Subcutaneous abdominal adipose tissue (tissue), 5 donors: ENCODE data around the gene HEG1.

Source experiments
- H3K27ac ChIP-seq: one replicate; pipeline ENCODE4 v1.7.0; 2013; ENCODE audit warnings: low read depth, mild to moderate bottlenecking, inconsistent platforms, low read length, moderate library complexity
- H3K27me3 ChIP-seq, 5 donors: one replicate each; pipeline ENCODE4 v1.7.0; 2013; ENCODE audit warnings: low read length in 5 of 5, inconsistent platforms in 1 of 5; ENCODE audit not compliant: control insufficient read depth in 5 of 5, insufficient read depth in 4 of 5
- H3K36me3 ChIP-seq, 5 donors: one replicate each; pipeline ENCODE4 v1.7.0; 2013; ENCODE audit warnings: low read length in 5 of 5; ENCODE audit not compliant: control insufficient read depth in 5 of 5, insufficient read depth in 5 of 5
- H3K4me1 ChIP-seq, 5 donors: one replicate each; pipeline ENCODE4 v1.7.0; 2013; ENCODE audit warnings: low read length in 5 of 5, mild to moderate bottlenecking in 3 of 5, moderate library complexity in 1 of 5; ENCODE audit not compliant: control insufficient read depth in 5 of 5, insufficient read depth in 5 of 5
- H3K4me3 ChIP-seq, 5 donors: one replicate each; pipeline ENCODE4 v1.7.0; 2013; ENCODE audit warnings: low read length in 5 of 5, low read depth in 1 of 5
- H3K9ac ChIP-seq, 5 donors: one replicate each; pipeline ENCODE4 v1.7.0; 2013; ENCODE audit warnings: low read length in 5 of 5, mild to moderate bottlenecking in 4 of 5, moderate library complexity in 3 of 5
- H3K9me3 ChIP-seq, 5 donors: one replicate each; pipeline ENCODE4 v1.7.0; 2013; ENCODE audit warnings: low read length in 5 of 5; ENCODE audit not compliant: control insufficient read depth in 5 of 5
- donor health status: healthy.
- donor health status: healthy.
- donor health status: healthy.
- donor health status: healthy.
- donor health status: healthy.

The HEG1 gene

DNA sequence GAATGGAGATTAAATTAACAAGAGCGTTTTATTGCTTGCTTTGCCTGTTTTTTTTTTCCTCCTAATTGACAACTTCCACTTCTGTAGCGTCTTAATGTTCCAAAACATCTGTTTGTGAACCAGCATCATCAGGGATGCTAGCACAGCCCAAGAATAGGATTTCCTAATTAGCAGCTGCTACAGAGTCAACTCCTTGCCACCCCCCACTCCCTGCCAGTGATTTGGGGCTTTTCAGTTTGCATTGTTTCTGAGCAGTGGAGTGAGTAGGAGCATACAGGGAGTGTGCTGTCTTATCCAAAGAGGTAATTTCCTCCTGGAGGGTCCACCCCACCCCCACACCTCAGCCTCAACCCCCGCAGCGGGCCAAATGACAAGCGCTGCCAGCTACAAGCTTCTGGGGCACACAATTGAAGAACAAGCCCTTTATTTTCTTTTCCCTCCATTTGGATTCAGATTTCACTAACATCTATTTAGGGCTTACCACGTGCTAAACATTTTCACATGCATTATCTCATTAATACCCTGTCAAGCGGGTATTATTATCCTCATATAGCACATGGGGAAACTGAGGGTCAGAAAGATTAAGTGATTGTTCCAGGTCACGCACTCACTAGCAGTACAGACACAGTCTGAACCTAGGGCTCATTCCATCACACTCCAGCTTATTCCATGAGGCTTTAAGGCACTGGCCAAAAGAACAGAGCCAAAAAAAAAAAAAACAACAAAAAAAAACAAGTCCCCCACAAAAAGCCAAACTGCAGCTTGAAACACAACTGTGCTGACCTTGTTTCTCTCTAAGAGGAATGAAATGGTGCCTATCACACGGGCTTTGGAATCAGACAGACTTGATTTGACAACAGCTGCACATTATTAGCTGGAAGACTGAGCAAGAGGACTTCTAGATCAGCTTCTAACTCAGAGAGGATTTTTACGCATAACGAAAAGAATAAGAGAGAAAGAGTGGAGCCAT is 16.4 kb downstream of the HEG1 start:
- Histone ChIP-seq H3K36me3 (no peaks in the 10 kb centered on the region), H3K9ac (peak overlapping the region in 1 of 5 donors; percentile 16), H3K9me3 (peaks cover 0 to 6% (median 3%) of the 10 kb centered on the region in 5 donors), H3K27ac (no peak overlapping the region), H3K4me3 (no peak overlapping the region), H3K4me1 (peaks cover 10 to 64% (median 47%) of the 10 kb centered on the region in 5 donors), H3K27me3 (no peaks in the 10 kb centered on the region)

DNA sequence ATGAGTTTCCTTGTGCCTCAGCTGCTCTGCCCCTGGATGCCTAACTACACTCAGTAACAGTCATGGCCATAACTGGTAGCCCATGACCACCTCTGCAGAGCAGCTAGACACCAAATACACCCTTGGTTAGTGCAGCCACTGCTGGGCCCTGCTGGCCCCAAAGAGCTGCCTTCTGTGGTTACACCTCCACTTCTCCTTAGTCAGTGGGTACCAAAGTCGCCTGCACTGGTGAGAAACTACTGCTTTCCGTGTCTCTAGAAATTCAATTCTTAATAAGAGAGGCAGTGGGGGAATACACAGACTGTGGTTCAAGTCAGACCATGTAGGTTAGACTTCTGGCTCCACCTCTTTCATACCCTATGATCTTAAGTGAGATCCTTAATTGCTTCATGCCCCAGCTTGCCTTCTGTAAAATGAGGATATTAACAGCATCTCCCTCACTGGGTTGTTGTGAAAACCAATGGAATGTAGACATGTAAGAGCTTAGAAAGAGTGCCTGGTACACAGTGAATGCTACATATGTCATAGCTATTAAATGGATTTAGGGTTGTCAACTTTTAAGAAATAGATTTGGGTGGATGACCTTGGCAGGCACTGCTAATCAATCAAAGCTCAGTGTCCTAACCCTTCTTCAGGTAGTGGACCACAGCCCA is 18.2 kb downstream of the HEG1 start:
- H3K27ac ChIP-seq: no peak overlapping the region
- peaks cover 2 to 56% (median 30%) of the 10 kb centered on the region in 5 donors for H3K4me1 ChIP-seq
- no peaks in the 10 kb centered on the region for H3K27me3 ChIP-seq
- peaks cover 0 to 6% (median 3%) of the 10 kb centered on the region in 5 donors for H3K9me3 ChIP-seq
- no peak overlapping the region for H3K9ac ChIP-seq
- H3K4me3 ChIP-seq: no peak overlapping the region
- no peaks in the 10 kb centered on the region for H3K36me3 ChIP-seq

DNA sequence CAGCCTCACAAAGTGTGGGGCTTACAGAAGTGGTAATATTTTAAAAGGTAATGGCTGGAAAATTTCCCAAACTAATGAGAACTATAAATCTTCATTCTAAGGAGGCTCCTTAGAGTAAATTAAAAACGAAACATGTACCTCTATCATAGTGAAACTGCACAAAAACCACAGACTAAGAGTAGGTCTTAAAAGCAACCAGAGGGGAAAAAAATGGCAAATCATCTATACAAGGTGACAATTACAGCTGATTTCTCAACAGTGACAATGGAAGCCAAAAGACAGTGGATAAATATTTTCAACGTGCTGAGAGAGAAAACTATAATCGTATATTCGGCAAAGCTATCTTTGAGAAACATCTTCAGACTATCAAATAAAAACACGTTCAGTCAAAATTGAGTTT is 20.6 kb downstream of the HEG1 start:
- H3K9me3 ChIP-seq: peaks cover 0 to 6% (median 3%) of the 10 kb centered on the region in 5 donors
- H3K4me1 ChIP-seq: peaks cover 2 to 48% (median 26%) of the 10 kb centered on the region in 5 donors
- H3K9ac ChIP-seq: no peak overlapping the region
- H3K27me3 ChIP-seq: no peaks in the 10 kb centered on the region
- H3K27ac ChIP-seq: no peak overlapping the region
- no peak overlapping the region for H3K4me3 ChIP-seq
- no peaks in the 10 kb centered on the region for H3K36me3 ChIP-seq

DNA sequence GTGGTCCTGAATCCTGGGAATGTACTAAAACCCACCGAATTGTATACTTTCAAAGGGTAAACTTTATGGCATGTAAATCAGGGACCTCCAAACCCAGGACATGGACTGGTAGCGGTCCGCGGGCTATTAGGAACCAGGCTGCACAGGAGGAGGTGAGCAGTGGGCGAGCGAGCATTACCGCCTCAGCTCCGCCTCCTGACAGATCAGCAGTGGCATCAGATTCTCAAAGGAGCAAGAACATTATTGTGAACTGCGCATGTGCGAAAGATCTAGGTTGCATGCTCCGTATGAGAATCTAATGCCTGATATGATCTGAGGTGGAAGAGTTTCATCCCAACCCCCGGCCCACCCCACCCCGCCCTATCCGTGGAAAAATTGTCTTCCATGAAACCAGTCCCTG is 22.2 kb downstream of the HEG1 start:
- no peaks in the 10 kb centered on the region for H3K27me3 ChIP-seq
- no peak overlapping the region for H3K4me3 ChIP-seq
- peaks cover 0 to 6% (median 3%) of the 10 kb centered on the region in 5 donors for H3K9me3 ChIP-seq
- H3K9ac ChIP-seq: no peak overlapping the region
- H3K4me1 ChIP-seq: peaks cover 0 to 32% (median 10%) of the 10 kb centered on the region in 5 donors
- no peak overlapping the region for H3K27ac ChIP-seq
- H3K36me3 ChIP-seq: peaks cover 0 to 7% (median 7%) of the 10 kb centered on the region in 5 donors

DNA sequence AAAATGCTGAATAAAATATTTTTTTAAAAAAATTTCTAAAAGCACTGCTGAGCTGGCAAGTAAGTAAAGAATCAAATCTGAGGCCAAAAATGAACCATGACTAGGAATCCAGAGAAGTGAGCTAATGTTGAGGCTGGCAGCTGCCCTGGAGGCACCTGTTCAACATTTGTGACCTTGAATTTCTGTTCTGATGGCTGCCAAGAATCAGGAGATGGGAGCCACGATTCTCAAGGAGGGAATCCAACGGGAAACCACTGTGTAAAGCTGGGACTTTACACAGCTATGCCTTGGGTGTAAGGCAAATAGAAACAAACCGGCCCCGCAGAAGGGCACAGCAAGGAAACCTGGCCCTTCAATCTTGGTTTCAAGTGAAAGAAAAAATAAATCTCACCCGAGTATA is 22.7 kb downstream of the HEG1 start:
- peaks cover 0 to 27% (median 6%) of the 10 kb centered on the region in 5 donors for H3K4me1 ChIP-seq
- peak overlapping the region; percentile 24 for H3K27ac ChIP-seq
- no peaks in the 10 kb centered on the region for H3K27me3 ChIP-seq

DNA sequence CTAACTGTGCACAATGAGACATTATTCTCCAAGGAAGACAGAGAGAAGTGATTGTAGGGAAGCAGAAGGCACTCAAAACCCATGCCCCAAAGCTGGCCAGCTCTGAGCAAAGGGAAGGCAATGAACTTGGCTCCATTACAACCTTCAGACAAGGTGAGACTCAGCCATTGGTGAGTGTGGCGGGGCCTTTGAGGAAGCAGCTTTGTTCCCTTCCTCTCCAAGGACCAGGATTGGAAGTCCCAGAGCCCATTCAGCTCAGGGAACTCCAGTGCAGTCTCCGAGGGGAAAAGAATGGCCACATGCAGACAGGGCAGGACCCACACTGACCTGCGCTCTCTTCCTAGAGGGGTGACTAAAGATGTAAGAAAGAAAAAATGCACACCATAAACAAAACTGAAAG is 23.1 kb downstream of the HEG1 start:
- H3K4me1 ChIP-seq: peaks cover 0 to 27% (median 6%) of the 10 kb centered on the region in 5 donors
- H3K9me3 ChIP-seq: peaks cover 0 to 6% (median 3%) of the 10 kb centered on the region in 5 donors
- H3K4me3 ChIP-seq: peak overlapping the region in 1 of 5 donors; percentile 5
- no peak overlapping the region for H3K9ac ChIP-seq
- peak overlapping the region; percentile 24 for H3K27ac ChIP-seq
- no peaks in the 10 kb centered on the region for H3K27me3 ChIP-seq
- peaks cover 3 to 17% (median 16%) of the 10 kb centered on the region in 5 donors for H3K36me3 ChIP-seq

More for the DNA sequence above, 22.7 kb downstream of the HEG1 start:
- H3K9me3 ChIP-seq: peaks cover 0 to 6% (median 3%) of the 10 kb centered on the region in 5 donors
- peaks cover 3 to 12% (median 12%) of the 10 kb centered on the region in 5 donors for H3K36me3 ChIP-seq
- no peak overlapping the region for H3K9ac ChIP-seq
- no peak overlapping the region for H3K4me3 ChIP-seq

DNA sequence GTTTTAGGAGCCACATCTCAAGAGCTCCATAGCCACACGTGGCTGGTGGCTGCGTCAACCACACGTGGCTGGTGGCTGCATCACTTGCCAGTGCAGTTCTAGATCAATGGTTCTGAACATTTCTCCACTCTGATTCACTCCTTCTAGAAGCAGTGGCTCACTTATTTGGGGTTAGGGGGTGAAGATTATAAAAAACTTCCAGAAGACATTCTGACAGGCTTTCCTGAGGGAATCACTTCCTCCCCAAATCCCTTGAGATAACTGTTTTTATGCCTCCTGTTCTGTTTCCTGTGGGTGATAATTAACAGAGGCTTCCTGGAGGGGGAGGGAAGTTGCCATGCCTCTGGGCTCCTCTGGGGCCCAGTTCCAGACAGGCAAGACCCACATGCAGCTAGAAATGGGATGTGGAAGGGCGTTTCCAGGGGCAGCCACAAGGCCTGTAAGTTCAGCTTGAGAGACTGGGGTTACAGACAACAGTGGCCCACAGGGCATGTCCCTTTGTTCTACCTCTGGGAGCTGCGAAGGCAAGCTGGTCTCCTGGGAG is 23.6 kb downstream of the HEG1 start:
- peak overlapping the region; percentile 24 for H3K27ac ChIP-seq
- H3K4me3 ChIP-seq: peak overlapping the region in 1 of 5 donors; percentile 5
- H3K9me3 ChIP-seq: peaks cover 0 to 6% (median 3%) of the 10 kb centered on the region in 5 donors
- no peaks in the 10 kb centered on the region for H3K27me3 ChIP-seq
- H3K36me3 ChIP-seq: peaks cover 3 to 22% (median 21%) of the 10 kb centered on the region in 5 donors
- no peak overlapping the region for H3K9ac ChIP-seq
- peaks cover 0 to 24% (median 6%) of the 10 kb centered on the region in 5 donors for H3K4me1 ChIP-seq

DNA sequence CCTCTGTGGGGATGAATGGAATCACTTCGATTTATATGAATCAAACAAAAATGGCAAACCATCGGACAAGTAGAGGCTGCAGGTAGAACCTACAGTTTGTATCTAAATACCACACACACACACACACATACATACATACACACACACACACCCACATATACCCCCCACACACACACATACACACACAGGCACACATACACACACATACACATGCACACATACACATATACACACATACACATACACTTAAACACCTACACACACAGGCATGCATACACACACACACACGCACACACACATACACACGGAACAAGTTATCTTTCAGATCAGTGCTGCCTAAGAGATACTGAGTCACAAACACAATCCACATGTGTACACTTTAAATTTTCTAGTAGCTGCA is 24.3 kb downstream of the HEG1 start:
- H3K4me3 ChIP-seq: no peak overlapping the region
- no peak overlapping the region for H3K9ac ChIP-seq
- H3K27me3 ChIP-seq: no peaks in the 10 kb centered on the region
- peaks cover 0 to 23% (median 6%) of the 10 kb centered on the region in 5 donors for H3K4me1 ChIP-seq
- peaks cover 6 to 27% (median 26%) of the 10 kb centered on the region in 5 donors for H3K36me3 ChIP-seq
- no peak overlapping the region for H3K27ac ChIP-seq
- H3K9me3 ChIP-seq: peaks cover 0 to 6% (median 3%) of the 10 kb centered on the region in 5 donors

DNA sequence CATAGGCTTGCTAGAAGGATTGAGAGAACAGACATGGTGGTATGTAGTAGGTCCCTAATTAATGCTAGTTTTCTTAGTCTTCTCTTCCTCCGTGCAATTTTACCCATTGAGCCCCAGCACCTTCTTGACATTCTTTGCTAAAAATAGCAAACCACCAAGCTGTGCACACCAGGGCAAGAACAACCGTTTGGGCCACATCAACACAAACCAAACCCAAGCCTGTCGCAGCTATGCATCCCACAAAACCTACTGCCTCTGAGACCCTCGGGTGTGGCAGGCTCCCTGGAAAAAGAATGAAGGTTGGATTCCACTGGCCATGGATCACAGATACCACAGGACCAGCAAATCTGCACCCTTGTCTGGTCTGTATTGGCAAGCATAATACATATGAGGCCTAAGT is 27.1 kb downstream of the HEG1 start:
- no peak overlapping the region for H3K27ac ChIP-seq
- H3K36me3 ChIP-seq: peaks cover 10 to 44% (median 34%) of the 10 kb centered on the region in 5 donors
- H3K4me1 ChIP-seq: peaks cover 3 to 44% (median 16%) of the 10 kb centered on the region in 5 donors
- H3K9me3 ChIP-seq: no peaks in the 10 kb centered on the region
- no peak overlapping the region for H3K9ac ChIP-seq
- no peaks in the 10 kb centered on the region for H3K27me3 ChIP-seq
- H3K4me3 ChIP-seq: no peak overlapping the region
